GM03348 (cell line): ENCODE data around the gene SPTBN4.
A peak's percentile ranks its signal among the peaks of the same experiment; 100 is the strongest.
"Not testable (repeated sequence)": the region's sequence is repeated elsewhere in the genome, so short reads cannot be mapped to it uniquely, and the experiment has no call there.

Experiments
- DNase-seq: peaks from one replicate; pipeline ENCODE4 v3.0.0; 2012; ENCODE audit warnings: low spot score

The SPTBN4 gene

GRCh38 chr19:40507892-40508291 lies 41.1 kb downstream of the SPTBN4 start:
- DNase-seq, result no peak

- no peak for DNase-seq
These were observed 42.0 kb downstream of the SPTBN4 start for GRCh38 chr19:40508739-40509260.

- DNase-seq, result no peak
These were observed 43.8 kb downstream of the SPTBN4 start for GRCh38 chr19:40510526-40511115.

- DNase-seq, result no peak
These were observed 44.7 kb downstream of the SPTBN4 start for GRCh38 chr19:40511487-40511886.

- DNase-seq, result no peak
These were observed 45.3 kb downstream of the SPTBN4 start for GRCh38 chr19:40512110-40512472.

GRCh38 chr19:40512473-40513344 lies 45.9 kb downstream of the SPTBN4 start:
- DNase-seq, result peak; percentile 58

- DNase-seq, result no peak
These were observed 46.5 kb downstream of the SPTBN4 start for GRCh38 chr19:40513345-40513678.

- DNase-seq, result no peak
These were observed 47.0 kb downstream of the SPTBN4 start for GRCh38 chr19:40513741-40514315.

- DNase-seq, result no peak
These were observed 50.4 kb downstream of the SPTBN4 start for GRCh38 chr19:40517248-40517647.

- DNase-seq, result peak; percentile 60
These were observed 52.8 kb downstream of the SPTBN4 start for GRCh38 chr19:40519352-40520322.

- no peak for DNase-seq
These were observed 54.5 kb downstream of the SPTBN4 start for GRCh38 chr19:40521276-40521675.

- not testable (repeated sequence) for DNase-seq
These were observed 55.1 kb downstream of the SPTBN4 start for GRCh38 chr19:40521900-40522299.

GRCh38 chr19:40523322-40524047 lies 56.7 kb downstream of the SPTBN4 start:
- peak; percentile 59 for DNase-seq

- no peak for DNase-seq
These were observed 57.3 kb downstream of the SPTBN4 start for GRCh38 chr19:40524133-40524549.

- DNase-seq, result no peak
These were observed 57.9 kb downstream of the SPTBN4 start for GRCh38 chr19:40524655-40525054.

GRCh38 chr19:40525234-40526051 lies 58.6 kb downstream of the SPTBN4 start:
- DNase-seq, result no peak

GRCh38 chr19:40528078-40528477 lies 61.3 kb downstream of the SPTBN4 start:
- no peak for DNase-seq

GRCh38 chr19:40528533-40529092 lies 61.8 kb downstream of the SPTBN4 start:
- DNase-seq, result no peak

GRCh38 chr19:40529093-40529954 lies 62.5 kb downstream of the SPTBN4 start:
- DNase-seq, result peak; percentile 99
